Measurements from ENCODE around the gene SLC6A11.

DNA sequence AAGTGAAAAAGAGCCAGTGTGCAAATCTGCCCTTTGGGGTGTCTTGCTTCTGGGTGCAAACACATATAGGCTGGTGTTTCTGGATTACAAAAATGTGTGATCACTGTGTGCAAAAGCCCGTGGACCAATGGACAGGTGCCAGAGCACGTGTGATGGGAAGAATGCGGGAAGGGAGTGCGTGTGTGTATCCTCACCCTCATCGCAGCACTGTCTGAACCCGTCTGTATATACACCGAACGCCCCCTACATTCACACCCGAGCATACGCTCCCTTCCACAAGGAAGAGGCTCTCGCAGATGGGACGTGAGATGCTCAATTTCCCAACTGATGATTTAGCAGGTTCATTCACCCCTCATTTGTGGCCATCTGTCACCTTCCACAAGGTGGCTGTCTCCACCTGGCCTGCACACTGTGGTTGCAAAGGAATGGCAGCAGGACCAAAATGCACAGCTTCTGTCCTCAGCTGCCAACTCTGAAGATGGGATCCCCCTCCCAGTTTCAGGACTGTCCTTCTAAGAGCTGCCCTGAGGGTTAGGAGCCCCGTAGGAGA, 157.1 kb downstream of the SLC6A11 start:
- TF ChIP-seq PHB2 (IDR thresholded peaks at IDR 0.05; ENCODE audit: low read depth) (no peak), ZNF431 (CRISPR knock-in tag; IDR thresholded peaks at IDR 0.05) (no peak), CEBPB (tag; IDR thresholded peaks at IDR 0.05) (no peak), RAD21 (CRISPR knock-in tag; conservative IDR thresholded peaks at IDR 0.05 in 1 of 2, IDR thresholded peaks at IDR 0.05 in 1 of 2) (peak in 1 of 2 experiments; percentile 7; a peak in 1 of 4 replicates), CCAR2 (IDR thresholded peaks at IDR 0.05; ENCODE audit: low read depth, low read length) (no peak), TAF1 (IDR thresholded peaks at IDR 0.05; ENCODE audit: control insufficient read depth, extremely low read depth, insufficient read depth, low read length, severe bottlenecking) (no peak), ZEB2 (IDR thresholded peaks at IDR 0.05) (no peak), STAG1 (CRISPR knock-in tag; IDR thresholded peaks at IDR 0.05; ENCODE audit: borderline replicate concordance) (no peak), NFYB (IDR thresholded peaks at IDR 0.05; ENCODE audit: extremely low read depth, insufficient read length) (no peak), FOXA1 (IDR thresholded peaks at IDR 0.05; ENCODE audit: borderline replicate concordance) (no peak), ZKSCAN1 (IDR thresholded peaks at IDR 0.05; ENCODE audit: low read depth, low read length) (no peak)
- TF ChIP-seq, protein P1, sequence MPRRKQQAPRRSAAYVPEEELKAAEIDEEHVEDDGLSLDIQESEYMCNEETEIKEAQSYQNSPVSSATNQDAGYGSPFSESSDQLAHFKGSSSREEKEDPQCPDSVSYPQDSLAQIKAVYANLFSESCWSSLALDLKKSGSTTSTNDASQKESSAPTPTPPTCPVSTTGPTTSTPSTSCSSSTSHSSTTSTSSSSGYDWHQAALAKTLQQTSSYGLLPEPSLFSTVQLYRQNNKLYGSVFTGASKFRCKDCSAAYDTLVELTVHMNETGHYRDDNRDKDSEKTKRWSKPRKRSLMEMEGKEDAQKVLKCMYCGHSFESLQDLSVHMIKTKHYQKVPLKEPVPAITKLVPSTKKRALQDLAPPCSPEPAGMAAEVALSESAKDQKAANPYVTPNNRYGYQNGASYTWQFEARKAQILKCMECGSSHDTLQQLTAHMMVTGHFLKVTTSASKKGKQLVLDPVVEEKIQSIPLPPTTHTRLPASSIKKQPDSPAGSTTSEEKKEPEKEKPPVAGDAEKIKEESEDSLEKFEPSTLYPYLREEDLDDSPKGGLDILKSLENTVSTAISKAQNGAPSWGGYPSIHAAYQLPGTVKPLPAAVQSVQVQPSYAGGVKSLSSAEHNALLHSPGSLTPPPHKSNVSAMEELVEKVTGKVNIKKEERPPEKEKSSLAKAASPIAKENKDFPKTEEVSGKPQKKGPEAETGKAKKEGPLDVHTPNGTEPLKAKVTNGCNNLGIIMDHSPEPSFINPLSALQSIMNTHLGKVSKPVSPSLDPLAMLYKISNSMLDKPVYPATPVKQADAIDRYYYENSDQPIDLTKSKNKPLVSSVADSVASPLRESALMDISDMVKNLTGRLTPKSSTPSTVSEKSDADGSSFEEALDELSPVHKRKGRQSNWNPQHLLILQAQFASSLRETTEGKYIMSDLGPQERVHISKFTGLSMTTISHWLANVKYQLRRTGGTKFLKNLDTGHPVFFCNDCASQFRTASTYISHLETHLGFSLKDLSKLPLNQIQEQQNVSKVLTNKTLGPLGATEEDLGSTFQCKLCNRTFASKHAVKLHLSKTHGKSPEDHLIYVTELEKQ (CRISPR knock-in tag; IDR thresholded peaks at IDR 0.05), result no peak
- TF ChIP-seq, protein P2, sequence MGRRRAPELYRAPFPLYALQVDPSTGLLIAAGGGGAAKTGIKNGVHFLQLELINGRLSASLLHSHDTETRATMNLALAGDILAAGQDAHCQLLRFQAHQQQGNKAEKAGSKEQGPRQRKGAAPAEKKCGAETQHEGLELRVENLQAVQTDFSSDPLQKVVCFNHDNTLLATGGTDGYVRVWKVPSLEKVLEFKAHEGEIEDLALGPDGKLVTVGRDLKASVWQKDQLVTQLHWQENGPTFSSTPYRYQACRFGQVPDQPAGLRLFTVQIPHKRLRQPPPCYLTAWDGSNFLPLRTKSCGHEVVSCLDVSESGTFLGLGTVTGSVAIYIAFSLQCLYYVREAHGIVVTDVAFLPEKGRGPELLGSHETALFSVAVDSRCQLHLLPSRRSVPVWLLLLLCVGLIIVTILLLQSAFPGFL (CRISPR knock-in tag; IDR thresholded peaks at IDR 0.05), result no peak
- TF ChIP-seq, protein P3, sequence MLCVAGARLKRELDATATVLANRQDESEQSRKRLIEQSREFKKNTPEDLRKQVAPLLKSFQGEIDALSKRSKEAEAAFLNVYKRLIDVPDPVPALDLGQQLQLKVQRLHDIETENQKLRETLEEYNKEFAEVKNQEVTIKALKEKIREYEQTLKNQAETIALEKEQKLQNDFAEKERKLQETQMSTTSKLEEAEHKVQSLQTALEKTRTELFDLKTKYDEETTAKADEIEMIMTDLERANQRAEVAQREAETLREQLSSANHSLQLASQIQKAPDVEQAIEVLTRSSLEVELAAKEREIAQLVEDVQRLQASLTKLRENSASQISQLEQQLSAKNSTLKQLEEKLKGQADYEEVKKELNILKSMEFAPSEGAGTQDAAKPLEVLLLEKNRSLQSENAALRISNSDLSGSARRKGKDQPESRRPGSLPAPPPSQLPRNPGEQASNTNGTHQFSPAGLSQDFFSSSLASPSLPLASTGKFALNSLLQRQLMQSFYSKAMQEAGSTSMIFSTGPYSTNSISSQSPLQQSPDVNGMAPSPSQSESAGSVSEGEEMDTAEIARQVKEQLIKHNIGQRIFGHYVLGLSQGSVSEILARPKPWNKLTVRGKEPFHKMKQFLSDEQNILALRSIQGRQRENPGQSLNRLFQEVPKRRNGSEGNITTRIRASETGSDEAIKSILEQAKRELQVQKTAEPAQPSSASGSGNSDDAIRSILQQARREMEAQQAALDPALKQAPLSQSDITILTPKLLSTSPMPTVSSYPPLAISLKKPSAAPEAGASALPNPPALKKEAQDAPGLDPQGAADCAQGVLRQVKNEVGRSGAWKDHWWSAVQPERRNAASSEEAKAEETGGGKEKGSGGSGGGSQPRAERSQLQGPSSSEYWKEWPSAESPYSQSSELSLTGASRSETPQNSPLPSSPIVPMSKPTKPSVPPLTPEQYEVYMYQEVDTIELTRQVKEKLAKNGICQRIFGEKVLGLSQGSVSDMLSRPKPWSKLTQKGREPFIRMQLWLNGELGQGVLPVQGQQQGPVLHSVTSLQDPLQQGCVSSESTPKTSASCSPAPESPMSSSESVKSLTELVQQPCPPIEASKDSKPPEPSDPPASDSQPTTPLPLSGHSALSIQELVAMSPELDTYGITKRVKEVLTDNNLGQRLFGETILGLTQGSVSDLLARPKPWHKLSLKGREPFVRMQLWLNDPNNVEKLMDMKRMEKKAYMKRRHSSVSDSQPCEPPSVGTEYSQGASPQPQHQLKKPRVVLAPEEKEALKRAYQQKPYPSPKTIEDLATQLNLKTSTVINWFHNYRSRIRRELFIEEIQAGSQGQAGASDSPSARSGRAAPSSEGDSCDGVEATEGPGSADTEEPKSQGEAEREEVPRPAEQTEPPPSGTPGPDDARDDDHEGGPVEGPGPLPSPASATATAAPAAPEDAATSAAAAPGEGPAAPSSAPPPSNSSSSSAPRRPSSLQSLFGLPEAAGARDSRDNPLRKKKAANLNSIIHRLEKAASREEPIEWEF (CRISPR knock-in tag; IDR thresholded peaks at IDR 0.05), result no peak

Data from K562 (cell line).